ENCODE results near the gene UBL7. TPM values are rescaled to one million over a fixed set of nuclear protein-coding genes. Genes with fewer than 3 reads are reported as not detected.

The UBL7 gene
- polyA plus RNA-seq, 3 donors, result 60.2 to 68.7 (median 66.8) TPM

DNA sequence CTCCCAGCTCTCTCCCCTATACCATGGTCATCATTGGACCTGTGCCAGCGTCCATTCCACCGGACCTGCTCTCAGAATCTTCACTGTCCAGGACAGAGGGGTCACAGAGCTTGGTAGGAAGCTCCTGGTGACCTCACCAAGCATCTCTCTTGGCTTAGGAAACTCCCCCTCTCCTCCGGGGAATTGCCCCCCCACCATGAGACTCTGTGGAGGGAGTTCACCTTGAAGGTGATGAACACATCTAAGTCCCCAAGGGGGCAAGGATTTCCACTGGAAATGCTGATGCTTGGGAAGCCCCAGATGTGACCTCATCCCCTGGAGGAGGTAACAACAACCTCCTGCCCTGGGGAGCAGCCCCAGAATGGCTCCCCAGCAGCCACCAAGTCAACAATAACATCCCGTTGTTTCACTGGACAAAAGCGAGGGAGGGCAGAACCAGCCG, 30.4 kb downstream of the UBL7 start:
- DNase-seq (ENCODE audit: extremely low read depth in 1 of 11, low read depth in 9 of 11, low spot score in 4 of 11), result no peak

DNA sequence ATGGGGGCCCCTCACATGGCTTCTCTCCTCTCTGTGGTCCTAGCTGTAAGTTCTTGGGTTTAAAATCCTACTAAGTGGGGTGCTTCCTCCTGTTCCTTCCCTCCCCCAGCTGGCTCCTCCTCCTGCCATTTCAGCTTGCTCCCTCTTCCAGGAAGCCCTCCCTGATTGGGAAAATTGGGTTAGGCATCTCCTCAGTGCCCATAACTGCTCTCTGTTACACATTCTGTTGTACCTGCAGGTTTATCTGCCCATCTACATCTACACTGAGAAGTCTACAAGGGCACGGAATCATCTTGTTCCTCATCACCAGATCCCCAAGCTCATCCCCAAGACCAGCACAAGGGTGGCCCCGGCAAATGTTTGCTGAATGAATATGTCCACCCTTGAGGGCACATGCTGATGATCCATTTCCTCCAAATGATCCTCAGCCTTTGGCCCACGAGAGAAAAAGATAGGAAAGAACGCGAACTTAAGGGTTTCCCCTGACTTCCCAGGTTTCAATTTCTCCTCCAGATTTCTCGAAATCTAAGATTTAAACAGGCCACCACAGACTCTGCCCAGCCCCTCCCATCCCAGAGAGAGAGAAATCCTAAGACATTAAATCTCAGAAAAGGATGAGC, 31.1 kb downstream of the UBL7 start:
- DNase-seq (ENCODE audit: extremely low read depth in 1 of 11, low read depth in 9 of 11, low spot score in 4 of 11), result no peak

DNA sequence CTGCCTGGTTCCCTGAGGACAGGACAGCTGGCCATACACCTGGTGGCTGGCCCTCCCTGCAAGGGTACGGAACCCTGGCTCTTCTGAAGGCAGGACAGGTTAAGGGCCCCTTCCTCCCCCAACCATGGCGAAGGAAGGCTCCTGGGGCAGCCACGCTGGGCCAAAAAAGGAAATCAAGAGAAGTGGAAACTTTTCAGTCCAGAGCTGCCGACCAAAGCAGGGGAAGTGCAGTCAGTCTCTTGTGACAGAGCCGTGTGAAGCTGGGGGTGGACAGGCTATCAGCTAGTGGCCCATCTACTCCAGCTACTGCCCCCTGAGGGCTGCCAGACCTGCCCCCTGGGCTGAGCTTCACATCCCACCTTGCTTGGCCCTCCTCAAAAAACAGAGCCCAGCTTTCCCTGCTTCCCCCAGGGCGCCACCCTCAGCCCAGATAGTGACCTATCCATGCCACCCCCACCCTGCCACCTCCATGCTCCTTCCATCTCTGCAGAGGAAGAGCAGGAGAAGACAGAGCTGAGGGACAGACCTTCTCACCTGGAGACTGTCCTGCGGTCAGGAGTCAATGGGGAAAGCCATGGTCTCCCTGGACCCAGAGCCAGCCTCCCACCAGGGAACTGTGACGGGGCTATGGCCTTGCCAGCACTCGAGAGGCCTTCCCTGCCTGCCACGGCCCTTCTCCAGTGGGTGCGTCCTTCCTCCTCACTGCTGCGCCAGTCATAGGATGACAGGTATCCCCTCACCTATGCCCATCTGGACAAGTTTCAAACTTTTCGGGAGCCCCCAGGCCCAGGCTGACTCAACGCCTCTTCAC, 31.8 kb downstream of the UBL7 start:
- no peak for DNase-seq (ENCODE audit: extremely low read depth in 1 of 11, low read depth in 9 of 11, low spot score in 4 of 11)

DNA sequence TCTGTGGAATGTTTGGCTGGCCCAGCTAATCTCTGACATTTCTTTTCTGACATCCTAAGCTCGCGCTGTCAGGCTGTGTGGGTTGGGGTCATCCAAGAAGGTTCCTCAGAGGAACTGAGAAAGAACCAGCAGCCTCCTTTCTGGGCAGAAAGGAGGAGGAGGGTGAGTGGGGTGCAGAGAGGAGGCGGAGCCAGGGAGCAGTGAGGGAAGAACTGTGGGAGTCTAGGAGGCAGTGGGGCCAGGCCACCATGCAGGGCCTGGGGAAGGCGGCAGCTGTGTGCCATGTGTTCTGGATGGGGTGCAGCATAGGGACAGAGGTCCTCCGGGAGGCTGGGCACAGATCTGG, 32.5 kb downstream of the UBL7 start:
- no peak for DNase-seq (ENCODE audit: extremely low read depth in 1 of 11, low read depth in 9 of 11, low spot score in 4 of 11)

DNA sequence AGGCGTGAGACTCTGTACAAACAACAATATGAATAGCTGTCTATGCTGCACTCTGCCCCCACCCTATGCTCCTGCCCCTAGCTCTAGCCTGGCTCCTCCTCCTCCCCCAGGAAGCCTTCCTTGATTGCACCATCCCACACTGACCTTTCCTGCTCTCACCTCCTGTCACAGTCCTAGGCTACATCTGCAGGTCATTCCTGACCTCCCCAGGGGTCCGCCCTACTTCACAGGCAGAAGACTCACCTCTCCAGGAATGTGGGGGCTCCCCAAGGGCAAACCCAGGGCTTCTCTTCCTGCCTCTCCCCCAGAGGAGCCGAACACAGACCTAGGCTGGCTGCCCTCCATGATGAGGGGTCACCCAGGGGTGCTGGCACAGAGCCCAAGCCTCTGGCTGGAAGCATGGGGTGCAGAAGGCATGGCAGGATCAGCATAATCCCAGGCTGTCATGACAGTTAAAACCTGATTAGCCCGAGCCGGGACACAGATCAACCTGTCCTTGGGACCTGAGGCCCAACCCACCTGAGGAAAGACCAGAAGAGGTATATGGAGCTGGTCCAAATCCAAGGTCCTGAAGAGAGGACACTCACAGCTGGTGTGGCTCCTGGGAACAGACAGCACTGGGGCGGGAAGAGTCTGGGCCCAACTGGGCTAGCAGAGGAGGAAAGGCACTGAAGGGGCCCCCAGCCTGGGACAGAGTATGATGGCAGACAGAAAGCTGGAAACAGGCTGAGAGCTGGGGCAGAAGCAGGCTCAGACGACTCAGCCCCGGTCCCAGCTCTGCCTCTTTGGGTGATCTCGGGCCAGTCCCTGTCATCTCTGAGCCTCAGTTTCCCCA, 33.1 kb downstream of the UBL7 start:
- no peak for DNase-seq (ENCODE audit: extremely low read depth in 1 of 11, low read depth in 9 of 11, low spot score in 4 of 11)

DNA sequence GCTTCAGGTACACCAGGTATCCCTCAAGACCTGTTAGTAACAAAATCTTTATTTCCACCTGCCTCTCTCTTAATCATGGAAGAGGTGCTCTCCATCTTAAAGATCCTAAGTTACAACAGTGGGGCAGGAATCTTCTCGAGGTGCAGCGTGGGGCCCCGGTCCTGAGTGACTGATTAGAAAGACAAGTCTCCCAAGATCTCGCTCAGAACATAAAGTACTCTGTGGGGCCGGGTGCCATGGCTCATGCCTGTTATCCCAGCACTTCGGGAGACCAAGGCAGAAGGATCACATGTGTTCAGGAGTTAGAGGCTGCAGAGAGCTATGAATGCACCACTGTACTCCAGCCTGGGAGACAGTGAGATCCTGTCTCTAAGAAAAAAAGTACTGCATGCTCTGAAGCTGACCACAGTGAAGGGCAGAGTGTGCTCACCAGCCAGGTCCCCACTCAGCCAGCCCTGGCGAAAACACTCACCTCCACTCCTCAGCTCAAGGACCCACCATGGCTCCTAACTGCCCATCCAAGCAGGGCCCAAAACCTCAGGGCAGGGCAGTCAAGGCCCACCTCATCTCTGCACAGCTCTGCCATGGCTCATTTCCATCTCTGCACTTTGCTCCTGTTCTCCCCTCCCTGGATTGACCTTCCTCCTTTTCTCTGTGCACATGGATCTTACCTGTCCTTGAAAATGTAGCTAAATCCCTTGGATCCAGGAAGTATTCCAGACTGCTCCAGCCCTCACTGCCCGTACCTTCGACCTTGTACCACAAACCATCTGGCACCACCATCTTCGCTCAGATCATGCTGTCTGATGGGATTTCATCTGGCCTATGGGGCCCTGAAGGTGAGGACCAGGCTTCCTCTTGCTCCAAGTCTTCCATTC, 34.3 kb downstream of the UBL7 start:
- no peak for DNase-seq (ENCODE audit: extremely low read depth in 1 of 11, low read depth in 9 of 11, low spot score in 4 of 11)

DNA sequence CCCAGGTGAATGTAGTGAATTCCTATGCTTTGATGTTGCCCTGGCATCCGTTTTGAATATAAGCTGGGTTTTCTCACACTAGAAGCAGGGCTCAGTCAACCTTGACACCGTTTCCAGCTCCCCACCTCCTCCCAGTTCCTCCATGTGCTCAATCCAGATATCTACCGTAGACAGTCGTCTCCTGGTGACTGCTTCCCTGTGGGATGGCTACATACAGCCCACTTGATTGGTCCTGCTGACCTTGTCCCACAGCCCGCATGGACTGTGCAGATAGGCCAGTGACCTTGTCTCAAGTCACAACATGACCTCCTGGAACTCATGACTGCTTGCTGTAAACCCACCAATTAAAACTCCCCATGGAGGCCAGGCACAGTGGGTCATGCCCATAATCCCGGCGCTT, 35.3 kb downstream of the UBL7 start:
- DNase-seq (ENCODE audit: extremely low read depth in 1 of 11, low read depth in 9 of 11, low spot score in 4 of 11), result no peak

DNA sequence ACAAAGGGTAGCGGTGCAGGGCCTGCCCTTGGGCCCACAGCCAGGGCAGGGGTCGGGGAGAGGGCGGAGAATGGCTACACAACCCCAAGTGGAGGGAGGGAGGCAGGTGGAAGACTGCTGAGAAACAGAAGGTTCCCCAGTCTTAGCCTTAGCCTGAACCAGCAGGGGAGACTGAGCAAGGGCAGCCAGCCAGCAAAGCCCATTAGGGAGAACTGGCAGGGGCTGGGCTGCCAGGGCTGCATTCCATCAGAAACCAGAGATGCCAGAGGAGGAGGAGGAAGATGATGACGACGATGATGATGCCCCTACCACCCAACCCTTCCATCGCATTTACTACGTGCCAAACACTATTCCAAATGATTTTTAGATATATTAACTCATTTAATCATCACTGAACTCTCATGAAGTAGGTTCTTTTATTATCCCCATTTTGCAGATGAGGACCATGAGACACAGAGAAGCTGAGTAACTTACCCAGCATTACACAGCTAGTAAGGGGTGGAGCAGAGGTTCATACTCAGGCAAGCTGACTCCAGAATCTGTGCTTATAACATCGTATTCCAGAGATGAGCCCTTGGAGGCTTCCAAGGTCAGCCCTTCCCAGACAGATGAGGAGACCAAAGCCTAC, 35.9 kb downstream of the UBL7 start:
- no peak for DNase-seq (ENCODE audit: extremely low read depth in 1 of 11, low read depth in 9 of 11, low spot score in 4 of 11)

DNA sequence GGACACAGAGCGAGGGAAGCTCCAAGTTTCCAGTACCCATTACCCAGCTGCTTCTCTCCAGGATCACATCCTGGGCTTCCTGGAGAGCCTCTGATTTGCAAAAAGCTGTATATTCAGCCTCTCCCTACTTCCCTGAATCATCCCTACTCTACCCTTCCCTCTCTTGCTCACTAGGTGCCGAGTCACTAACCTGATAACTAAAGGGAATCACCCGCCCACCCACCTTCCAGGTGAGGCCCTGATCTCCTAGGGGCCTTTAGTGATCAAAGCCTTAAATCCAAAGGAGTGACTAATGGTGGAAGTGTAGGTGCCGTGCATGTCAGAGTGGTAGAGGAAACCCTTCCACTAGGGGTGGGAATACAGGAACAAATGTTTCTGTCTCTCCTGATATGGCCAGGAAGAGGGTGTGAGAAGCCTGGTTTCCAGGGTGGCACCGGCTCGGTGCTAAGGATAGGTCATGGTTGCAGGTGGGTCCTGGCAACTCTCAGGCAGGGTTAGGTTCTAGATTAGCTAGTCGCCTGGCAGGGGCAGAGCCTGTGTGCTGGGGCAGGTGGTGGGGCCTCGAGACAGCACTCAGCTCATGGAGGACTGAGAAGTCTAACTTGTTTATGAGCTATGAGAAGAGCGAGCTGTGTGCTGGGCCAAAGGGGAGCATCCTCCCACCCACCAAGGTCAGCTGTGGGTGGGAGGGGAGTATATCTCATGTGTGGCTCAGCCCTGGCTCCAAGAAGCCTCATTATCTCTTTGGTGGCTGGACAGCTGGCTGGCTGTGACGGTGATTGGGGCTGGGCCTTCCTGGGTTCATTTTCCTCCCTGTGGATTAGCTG, 37.3 kb downstream of the UBL7 start:
- DNase-seq (ENCODE audit: extremely low read depth in 1 of 11, low read depth in 9 of 11, low spot score in 4 of 11), result no peak

DNA sequence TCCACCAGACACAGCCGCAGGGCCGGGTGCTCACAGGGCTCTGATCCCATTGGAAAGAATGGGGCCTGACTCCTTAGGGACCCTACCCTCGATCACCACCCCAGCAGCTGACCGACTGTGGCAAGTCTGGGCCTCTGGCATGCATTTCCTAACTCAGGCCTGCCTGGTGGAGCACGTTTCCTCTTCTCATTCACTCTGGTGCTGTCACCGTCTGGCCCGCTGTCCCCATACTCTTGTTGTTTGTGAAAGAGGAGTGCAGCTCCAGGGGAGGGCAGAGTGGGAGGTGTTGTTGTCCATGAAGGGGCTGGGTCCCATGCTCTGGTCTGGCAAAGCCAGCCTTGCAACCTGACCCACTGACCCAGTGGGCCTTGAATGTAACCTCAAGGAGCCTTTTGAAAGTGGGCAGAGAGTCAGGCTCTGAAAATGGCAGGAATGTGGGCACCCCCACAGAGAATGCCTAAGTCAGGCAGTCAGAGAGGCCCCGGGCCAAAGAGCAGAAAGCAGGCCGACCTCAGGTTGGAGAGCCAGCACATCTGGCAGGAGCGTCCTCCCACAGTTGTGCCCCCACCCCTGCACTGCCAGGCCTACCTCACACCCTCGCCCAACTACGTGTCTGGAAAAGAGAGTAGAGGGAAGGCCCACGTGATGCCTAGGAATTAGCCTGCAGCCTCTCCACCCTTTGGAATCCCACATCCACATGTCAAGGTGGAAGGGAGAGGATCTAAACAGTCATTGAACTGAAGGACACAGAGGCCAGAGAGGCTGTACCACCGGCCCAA, 38.1 kb downstream of the UBL7 start:
- no peak for DNase-seq (ENCODE audit: extremely low read depth in 1 of 11, low read depth in 9 of 11, low spot score in 4 of 11)

DNA sequence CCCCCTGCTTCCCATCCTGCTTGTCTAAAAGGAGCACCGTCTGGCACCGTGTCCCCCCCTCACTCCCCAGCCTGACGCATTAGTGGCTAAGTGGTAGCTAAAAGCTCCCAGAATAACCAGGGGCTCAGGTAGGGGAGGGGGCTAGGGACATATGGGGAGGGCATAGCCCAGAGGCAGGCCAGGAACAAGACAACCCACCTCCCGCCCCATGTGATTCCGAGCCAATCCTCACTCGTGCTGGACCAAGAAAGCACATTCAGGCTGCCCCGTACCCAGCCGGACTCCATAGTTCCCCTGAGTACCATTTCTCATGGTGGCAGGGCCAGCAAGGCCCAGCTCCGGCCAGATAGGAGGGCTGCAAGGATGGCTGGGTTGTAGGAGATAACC, 38.7 kb downstream of the UBL7 start:
- DNase-seq (ENCODE audit: extremely low read depth in 1 of 11, low read depth in 9 of 11, low spot score in 4 of 11), result no peak

DNA sequence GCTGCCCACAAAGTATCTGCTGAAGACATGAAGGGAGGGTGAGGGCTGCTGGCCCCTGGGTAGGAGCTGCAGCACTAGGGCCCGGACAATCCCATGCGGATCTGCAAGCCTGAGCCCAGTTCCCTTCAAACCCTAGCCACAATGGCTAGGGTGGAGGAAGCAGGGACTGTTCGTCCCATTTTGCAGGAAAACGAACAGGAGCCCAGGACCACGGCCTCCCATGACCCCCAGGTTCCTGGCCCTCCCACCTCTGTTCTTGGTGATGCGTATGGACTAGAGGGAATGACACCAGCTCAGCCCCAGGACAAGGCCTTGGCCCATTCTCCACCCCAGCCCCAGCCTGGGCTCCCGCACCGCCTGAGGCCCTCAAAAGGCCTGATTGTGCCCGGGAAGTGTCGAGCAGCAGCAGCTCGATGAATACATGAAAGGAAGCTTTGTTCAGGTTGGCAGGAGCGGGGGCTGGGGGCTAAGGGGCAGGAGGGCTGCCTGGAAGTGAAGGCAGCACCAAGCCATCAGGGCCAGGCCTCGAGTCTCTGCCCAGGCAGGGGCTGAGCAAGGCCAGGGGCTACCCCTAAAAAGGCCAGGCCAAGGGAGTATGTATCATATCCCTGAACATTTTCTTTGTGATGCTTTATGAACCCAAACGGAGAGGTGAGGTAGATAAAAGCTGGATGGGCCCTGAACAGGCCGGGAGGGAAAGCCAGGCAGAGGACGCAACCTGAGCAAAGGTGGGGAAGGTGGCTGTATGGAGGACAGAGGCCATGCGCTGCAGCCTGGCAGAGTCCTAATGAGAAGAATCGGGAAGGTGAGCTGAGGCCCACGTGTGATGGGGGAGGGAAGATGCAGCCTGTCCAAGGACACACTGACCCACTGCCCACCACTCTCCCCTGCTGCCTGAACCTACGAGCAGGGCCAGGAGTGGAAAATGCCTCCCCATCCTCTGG, 39.4 kb downstream of the UBL7 start:
- DNase-seq (ENCODE audit: extremely low read depth in 1 of 11, low read depth in 9 of 11, low spot score in 4 of 11), result no peak

DNA sequence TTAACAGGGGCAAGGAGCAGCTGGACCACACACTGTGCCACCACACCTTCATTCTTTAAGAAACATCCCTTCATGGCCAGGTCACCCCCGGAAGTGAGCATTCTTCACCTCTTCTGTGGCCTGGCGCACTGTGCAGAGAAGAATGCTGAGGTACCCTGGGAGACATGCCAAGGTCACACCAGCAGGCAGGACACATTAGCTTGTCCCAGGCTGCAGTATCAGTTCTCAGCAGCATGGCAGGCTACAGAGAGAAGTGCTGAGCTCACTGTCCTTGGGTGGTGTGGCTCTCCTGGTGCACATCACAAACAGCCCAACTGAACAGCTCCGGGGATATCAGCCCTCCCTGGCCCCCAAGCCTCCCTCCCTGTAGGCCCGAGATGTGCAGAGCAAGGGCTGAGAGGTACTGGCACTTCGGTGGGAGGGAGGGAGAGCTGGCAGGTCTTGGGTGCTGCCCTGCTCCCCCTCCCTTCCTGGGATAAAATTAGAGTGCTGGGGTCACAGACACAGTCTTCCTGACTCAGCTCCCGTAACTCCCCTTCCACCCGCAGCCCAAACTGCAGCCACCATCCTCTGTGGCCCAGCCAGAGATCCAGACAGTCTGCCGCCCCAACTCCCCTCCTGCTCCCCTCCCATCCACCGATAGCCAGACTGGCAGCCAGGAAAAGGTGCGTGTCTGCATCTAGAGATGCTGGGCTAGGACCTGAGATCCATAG, 40.6 kb downstream of the UBL7 start:
- no peak for DNase-seq (ENCODE audit: extremely low read depth in 1 of 11, low read depth in 9 of 11, low spot score in 4 of 11)

DNA sequence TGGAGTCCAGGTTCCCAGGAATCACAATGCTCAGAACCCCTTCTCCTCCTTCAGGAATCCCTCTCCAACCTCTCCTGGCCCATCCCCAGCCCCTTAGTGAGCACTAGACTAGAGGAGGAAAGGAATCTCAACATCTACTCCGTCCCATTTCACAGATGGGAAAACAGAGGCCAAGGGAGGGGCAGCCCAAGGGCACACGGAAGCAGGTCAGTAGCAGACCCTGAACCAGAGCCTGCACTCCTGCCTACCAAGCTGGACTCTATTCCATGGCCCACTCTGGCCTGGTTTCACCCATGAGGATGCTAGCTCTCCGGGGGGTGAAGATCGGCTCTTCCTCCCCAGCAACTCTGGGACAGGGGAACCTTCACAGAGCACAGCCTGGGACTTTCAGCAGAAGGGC, 41.5 kb downstream of the UBL7 start:
- no peak for DNase-seq (ENCODE audit: extremely low read depth in 1 of 11, low read depth in 9 of 11, low spot score in 4 of 11)

DNA sequence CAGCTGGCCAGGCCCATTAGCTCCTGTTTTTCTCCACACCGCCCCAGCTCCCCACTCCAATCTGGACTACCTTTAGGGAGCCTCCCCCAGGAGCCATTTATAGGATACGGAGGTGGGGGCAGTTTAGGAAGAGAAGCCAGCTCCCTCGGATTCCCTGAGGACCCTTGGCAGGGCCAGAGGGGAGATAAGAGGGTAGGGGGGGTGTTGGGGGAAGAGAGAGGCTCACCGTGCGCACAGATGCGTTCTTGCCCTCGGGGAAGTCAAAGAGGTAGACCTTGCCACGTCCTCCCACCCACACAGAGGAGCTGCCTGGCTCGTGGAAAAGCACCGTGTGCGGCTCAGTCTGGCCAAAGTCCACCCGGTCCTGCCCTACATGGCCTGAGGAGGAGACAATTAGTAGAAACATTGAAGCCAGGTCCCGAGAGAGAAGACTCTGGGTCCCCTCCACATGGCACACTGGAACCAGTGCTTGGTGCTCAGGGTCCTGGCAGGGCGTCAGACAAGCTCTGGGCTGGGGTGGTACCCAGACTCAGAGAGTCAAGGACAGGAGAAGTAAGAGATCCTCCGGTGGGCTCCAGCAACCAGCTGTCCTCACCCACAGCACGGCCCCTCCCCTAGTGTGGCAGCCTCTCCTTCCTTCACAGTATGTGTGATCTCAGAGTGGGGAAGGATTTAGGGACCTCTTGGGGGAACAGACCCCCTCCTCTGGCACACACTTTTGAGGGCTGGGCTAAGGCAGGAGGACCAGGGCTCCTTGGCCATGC, 42.2 kb downstream of the UBL7 start:
- DNase-seq (ENCODE audit: extremely low read depth in 1 of 11, low read depth in 9 of 11, low spot score in 4 of 11), result no peak
